ENCODE measurements around the gene MEIS1. TPM values are rescaled to one million over a fixed set of nuclear protein-coding genes. Genes with fewer than 3 reads are reported as not detected.

The MEIS1 gene
- total and polyA plus RNA-seq, 2 donors (not counting 3 experiments of a cell fraction or from before 2014, with no cell fraction given) = 10.0 to 26.5 TPM

GRCh38 chr2:66555091-66555490 is 120.2 kb downstream of the MEIS1 start:
- Histone ChIP-seq H2AFZ (ENCODE audit: low read depth, low read length) (peak overlapping the region; percentile 92), H3K4me1 (ENCODE audit: control insufficient read depth, extremely low read depth, insufficient read depth, low read length) (peaks cover 19% of the 10 kb centered on the region), H3K27me3 (ENCODE audit: control insufficient read depth in 2 of 2, insufficient read depth in 2 of 2, low read length in 2 of 2) (no peaks in the 10 kb centered on the region), H3K4me3 (replicated peaks in 1 of 3; ENCODE audit: insufficient read depth in 1 of 3, low read depth in 1 of 3, low read length in 3 of 3) (peak overlapping the region in 2 of 3 experiments; percentile 2 to 67), H3K79me2 (ENCODE audit: control insufficient read depth, insufficient read depth, low read length) (no peaks in the 10 kb centered on the region), H4K20me1 (replicated peaks; ENCODE audit: control insufficient read depth, extremely low read depth, insufficient read depth, low read length) (no peaks in the 10 kb centered on the region), H3K27ac (ENCODE audit: insufficient read depth, low read depth, low read length) (peak overlapping the region; percentile 50), H3K9me1 (replicated peaks; ENCODE audit: control insufficient read depth, extremely low read depth, insufficient read depth, low read length) (no peaks in the 10 kb centered on the region), H3K9me3 (replicated peaks; ENCODE audit: control insufficient read depth, insufficient read depth, low read length) (no peaks in the 10 kb centered on the region), H3K36me3 (ENCODE audit: control insufficient read depth in 2 of 2, extremely low read depth in 1 of 2, insufficient read depth in 2 of 2, low read length in 2 of 2) (no peaks in the 10 kb centered on the region), H3K4me2 (ENCODE audit: insufficient read depth, low read length) (peak overlapping the region; percentile 96), H3K9ac (replicated peaks; ENCODE audit: extremely low read depth, insufficient read depth, low read length) (peak overlapping the region; percentile 61)
- ChIA-PET CTCF (interaction anchor here (1.0 to 1.5 kb wide), 8 partner anchors 13 to 660 kb away, joined by 3 to 5 read pairs (median 3); no protein-coding TSS in a partner anchor), POLR2A (interaction anchor here (1.5 kb wide), 1 partner anchor 121 kb away, joined by 6 read pairs; no protein-coding TSS in a partner anchor)
- dilution Hi-C loops (cut with MboI; ENCODE audit: extremely low pct_ligation_motif_present, low sequenced_read_pairs) (no loop called here), intact Hi-C loops (cut with micrococcal nuclease) (no loop called here)
- no peak for DNase-seq (ENCODE audit: low read depth, low spot score)
- BruUV-seq (replicated peaks) = no TSS peak
- no peak for TF ChIP-seq GATA2 (IDR thresholded peaks at IDR 0.05; ENCODE audit: insufficient read depth, insufficient read length, low read depth, low read length)
- TF ChIP-seq, protein P1, sequence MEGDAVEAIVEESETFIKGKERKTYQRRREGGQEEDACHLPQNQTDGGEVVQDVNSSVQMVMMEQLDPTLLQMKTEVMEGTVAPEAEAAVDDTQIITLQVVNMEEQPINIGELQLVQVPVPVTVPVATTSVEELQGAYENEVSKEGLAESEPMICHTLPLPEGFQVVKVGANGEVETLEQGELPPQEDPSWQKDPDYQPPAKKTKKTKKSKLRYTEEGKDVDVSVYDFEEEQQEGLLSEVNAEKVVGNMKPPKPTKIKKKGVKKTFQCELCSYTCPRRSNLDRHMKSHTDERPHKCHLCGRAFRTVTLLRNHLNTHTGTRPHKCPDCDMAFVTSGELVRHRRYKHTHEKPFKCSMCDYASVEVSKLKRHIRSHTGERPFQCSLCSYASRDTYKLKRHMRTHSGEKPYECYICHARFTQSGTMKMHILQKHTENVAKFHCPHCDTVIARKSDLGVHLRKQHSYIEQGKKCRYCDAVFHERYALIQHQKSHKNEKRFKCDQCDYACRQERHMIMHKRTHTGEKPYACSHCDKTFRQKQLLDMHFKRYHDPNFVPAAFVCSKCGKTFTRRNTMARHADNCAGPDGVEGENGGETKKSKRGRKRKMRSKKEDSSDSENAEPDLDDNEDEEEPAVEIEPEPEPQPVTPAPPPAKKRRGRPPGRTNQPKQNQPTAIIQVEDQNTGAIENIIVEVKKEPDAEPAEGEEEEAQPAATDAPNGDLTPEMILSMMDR (IDR thresholded peaks at IDR 0.05; ENCODE audit: extremely low read depth in 1 of 2, insufficient read depth in 1 of 2, low read depth in 1 of 2, low read length in 2 of 2) = no peak
- TF ChIP-seq EZH2 (IDR thresholded peaks at IDR 0.05; ENCODE audit: borderline replicate concordance, low read depth, low read length, severe bottlenecking) = no peak
- no peak for TF ChIP-seq POLR2AphosphoS5 (IDR thresholded peaks at IDR 0.05; ENCODE audit: insufficient read depth, low read depth, low read length)
- no peak for TF ChIP-seq MYC (IDR thresholded peaks at IDR 0.05; ENCODE audit: low read depth, low read length)
- TF ChIP-seq POLR2A (IDR thresholded peaks at IDR 0.05; ENCODE audit: low read depth, low read length) = no peak
- no peak for TF ChIP-seq FOS (IDR thresholded peaks at IDR 0.05; ENCODE audit: borderline replicate concordance, insufficient read depth, low read length)
- TF ChIP-seq JUN (IDR thresholded peaks at IDR 0.05; ENCODE audit: borderline replicate concordance, insufficient read depth, insufficient read length, low read depth) = no peak
- TF ChIP-seq MAX (IDR thresholded peaks at IDR 0.05; ENCODE audit: insufficient read depth, insufficient read length) = no peak
- no peak for FAIRE-seq

Data from endothelial cell of umbilical vein (primary cell).